Body of pancreas (tissue), 4 donors: ENCODE measurements around the gene BMP6. TPM values are rescaled to one million over a fixed set of nuclear protein-coding genes. Genes with fewer than 3 reads are reported as not detected.
"Not testable (repeated sequence)": the region's sequence is repeated elsewhere in the genome, so short reads cannot be mapped to it uniquely, and the experiment has no call there.

Experiments used
- ATAC-seq: fragments of 150-250 bp; one replicate; pipeline ENCODE4 v1.9.1; 2016
- DNase-seq, 4 donors: peaks; one replicate each; pipeline ENCODE4 v3.0.0-alpha.2; 2019
- H3K27ac ChIP-seq, 4 donors: fragments of 200-600 bp; sonication (generic); 1 replicate in 3 of 4; 2 replicates in 1 of 4; pipeline versions ENCODE4 v1.5.1 to v1.6.1; 2016 to 2019; ENCODE audit warnings: mild to moderate bottlenecking in 1 of 4, mixed read lengths in 1 of 4, moderate library complexity in 1 of 4
- H3K27me3 ChIP-seq, 2 donors: fragments of 200-600 bp; sonication (generic); one replicate each; pipeline ENCODE4 v1.6.0; 2016; ENCODE audit warnings: mild to moderate bottlenecking in 1 of 2
- H3K36me3 ChIP-seq, 2 donors: fragments of 200-600 bp; sonication (generic); replicated peaks in 1 of 2; 2 replicates each; pipeline ENCODE4 v1.5.1; 2016; ENCODE audit warnings: low read depth in 2 of 2; ENCODE audit not compliant: insufficient read depth in 1 of 2
- H3K4me1 ChIP-seq: fragments of 200-600 bp; sonication (generic); one replicate; pipeline ENCODE4 v1.6.0; 2016
- H3K4me3 ChIP-seq, 2 donors: fragments of 200-600 bp; sonication (generic); 1 replicate in 1 of 2; 2 replicates in 1 of 2; pipeline ENCODE4 v1.5.1; 2016 to 2019
- H3K9me3 ChIP-seq, 3 donors: fragments of 200-600 bp; sonication (generic); 1 replicate in 2 of 3; 2 replicates in 1 of 3; pipeline ENCODE4 v1.5.1; 2016
- POLR2A ChIP-seq, 3 donors: fragments of 450-650 bp; IDR thresholded peaks; one replicate each; pipeline ENCODE4 v1.6.1; 2016; ENCODE audit warnings: antibody characterized with exemption in 3 of 3, mild to moderate bottlenecking in 2 of 3
- WGBS, 2 donors: methylation state at CpG; one replicate each; pipeline ENCODE4 v1.1.5; 2017; 5-methylcytosine and 5-hydroxymethylcytosine counted together
- intact Hi-C: fragments of 100-400 bp; cut with DNase I; formaldehyde crosslinking; loops from one replicate; pipeline ENCODE4 v1.15.1; 2023
- total RNA-seq, 2 donors: library from RNA; depleted of rRNA; stranded (reverse); fragments of >200 nt; gene quantifications; one replicate each; pipeline ENCODE4 v1.1.0, GENCODE V29; 2016
- TF ChIP-seq, protein P1 (sequence below), 7 experiments: fragments of 450-650 bp in 4 of 7; fragments of 200-600 bp in 3 of 7; sonication (generic) in 3 of 7; IDR thresholded peaks; one replicate each; pipeline ENCODE4 v1.5.1; 2016 to 2019; ENCODE audit warnings: antibody characterized with exemption in 7 of 7

Gene BMP6
- total RNA-seq, 2 donors from 2014 or later, result 1.6 to 1.8 TPM

DNA sequence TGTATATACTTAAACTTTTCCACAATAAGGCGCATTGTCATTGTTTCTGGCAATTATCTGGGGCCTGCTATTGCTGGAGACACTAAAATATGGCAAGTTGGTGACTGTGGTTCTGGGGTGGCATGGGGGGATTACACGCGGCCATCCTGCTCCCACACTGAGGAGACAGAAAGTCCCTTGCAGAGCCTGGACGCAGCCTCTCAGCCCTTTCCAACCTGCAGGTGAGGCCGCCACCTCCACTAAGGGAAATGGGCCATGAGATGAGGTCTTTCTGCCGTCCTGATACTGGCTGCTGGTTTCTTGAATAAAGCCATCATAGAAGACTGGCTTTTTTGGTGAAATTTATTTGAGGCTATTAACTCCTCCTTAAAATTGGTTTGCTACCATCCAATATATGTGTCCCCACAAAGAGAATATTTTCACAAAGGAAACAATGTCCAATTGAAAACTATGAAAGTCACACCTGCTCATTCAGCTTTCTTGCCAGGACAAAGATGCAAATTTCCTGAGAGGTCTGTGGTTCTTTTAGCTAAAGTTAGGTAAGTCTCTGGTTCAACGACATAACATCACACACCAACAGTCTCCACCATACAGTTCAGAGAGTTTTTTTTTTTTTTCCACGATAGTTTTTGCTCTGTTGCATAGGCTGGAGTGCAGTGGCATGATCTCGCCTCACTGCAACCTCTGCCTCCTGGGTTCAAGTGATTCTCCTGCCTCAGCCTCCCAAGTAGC, 171.7 kb downstream of the BMP6 start:
- no peak overlapping the region for H3K4me3 ChIP-seq
- TF ChIP-seq POLR2A (IDR thresholded peaks at IDR 0.05), result no peak
- TF ChIP-seq, protein P1, sequence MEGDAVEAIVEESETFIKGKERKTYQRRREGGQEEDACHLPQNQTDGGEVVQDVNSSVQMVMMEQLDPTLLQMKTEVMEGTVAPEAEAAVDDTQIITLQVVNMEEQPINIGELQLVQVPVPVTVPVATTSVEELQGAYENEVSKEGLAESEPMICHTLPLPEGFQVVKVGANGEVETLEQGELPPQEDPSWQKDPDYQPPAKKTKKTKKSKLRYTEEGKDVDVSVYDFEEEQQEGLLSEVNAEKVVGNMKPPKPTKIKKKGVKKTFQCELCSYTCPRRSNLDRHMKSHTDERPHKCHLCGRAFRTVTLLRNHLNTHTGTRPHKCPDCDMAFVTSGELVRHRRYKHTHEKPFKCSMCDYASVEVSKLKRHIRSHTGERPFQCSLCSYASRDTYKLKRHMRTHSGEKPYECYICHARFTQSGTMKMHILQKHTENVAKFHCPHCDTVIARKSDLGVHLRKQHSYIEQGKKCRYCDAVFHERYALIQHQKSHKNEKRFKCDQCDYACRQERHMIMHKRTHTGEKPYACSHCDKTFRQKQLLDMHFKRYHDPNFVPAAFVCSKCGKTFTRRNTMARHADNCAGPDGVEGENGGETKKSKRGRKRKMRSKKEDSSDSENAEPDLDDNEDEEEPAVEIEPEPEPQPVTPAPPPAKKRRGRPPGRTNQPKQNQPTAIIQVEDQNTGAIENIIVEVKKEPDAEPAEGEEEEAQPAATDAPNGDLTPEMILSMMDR (IDR thresholded peaks at IDR 0.05), result no peak
- no peaks in the 10 kb centered on the region for H3K9me3 ChIP-seq
- no peak for ATAC-seq
- 88 to 90% methylated on average over 9 of the region's 9 CpGs for WGBS, 2 donors
- no peaks in the 10 kb centered on the region for H3K27me3 ChIP-seq
- H3K27ac ChIP-seq, result no peak overlapping the region
- H3K4me1 ChIP-seq, result peaks cover 29% of the 10 kb centered on the region
- intact Hi-C loops, result no loop called here
- H3K36me3 ChIP-seq, result peaks cover 24 to 50% of the 10 kb centered on the region in 2 donors
- no peak for DNase-seq

DNA sequence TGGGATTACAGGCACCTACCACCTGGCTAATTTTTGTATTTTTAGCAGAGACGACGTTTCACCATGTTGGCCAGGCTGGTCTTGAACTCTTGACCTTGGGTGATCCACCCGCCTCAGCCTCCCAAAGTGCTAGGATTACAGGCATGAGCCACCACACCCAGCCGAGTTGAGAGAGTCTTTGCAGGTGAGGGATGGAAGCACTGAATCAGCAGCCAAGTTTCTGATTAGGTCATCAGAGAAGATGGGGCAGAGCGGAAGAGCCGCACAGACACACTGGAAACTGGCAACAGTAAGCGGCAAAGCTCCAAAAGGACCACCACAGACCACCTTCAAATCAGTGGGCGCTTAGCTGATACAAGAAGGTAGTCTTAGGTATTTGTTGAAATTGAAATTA, 172.3 kb downstream of the BMP6 start:
- H3K27ac ChIP-seq, H3K4me3 ChIP-seq, intact Hi-C loops, H3K27me3 ChIP-seq, DNase-seq, H3K9me3 ChIP-seq, ATAC-seq: not testable (repeated sequence)
- 78 to 87% methylated on average over 8 of the region's 8 CpGs for WGBS, 2 donors
- Histone ChIP-seq H3K36me3 (peaks cover 21 to 51% of the 10 kb centered on the region in 2 donors), H3K4me1 (peaks cover 29% of the 10 kb centered on the region)

- Histone ChIP-seq H3K27me3 (no peaks in the 10 kb centered on the region), H3K4me1 (peaks cover 29% of the 10 kb centered on the region), H3K27ac (no peak overlapping the region), H3K9me3 (no peaks in the 10 kb centered on the region), H3K36me3 (peaks cover 10 to 44% of the 10 kb centered on the region in 2 donors), H3K4me3 (no peak overlapping the region)
- ATAC-seq, result peak; percentile 41
- WGBS, 2 donors, result 38 to 40% methylated on average over 5 of the region's 5 CpGs
- intact Hi-C loops, result no loop called here
- no peak for DNase-seq
- no peak for TF ChIP-seq POLR2A (IDR thresholded peaks at IDR 0.05)
- TF ChIP-seq, protein P1 (IDR thresholded peaks at IDR 0.05), result peak in 4 of 7 experiments; percentile 16 to 27 (median 23)
Observed at GRCh38 chr6:7899101-7899888, 173.4 kb downstream of the BMP6 start.

DNA sequence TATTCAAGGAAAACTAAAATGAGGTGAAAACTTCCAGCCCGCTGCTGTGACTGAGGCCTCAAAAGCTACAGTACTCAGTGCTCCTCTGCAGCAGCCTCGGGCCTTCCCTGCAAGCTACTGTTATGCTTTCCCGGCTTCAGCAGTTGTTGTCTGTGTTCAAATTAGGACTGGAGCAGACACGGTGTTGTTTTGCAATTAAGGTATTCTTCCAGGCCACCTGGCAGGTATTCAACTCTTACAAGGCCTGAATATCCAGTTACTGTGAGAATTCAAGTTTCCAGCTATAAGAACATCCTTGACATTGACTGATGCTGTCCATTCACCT, 174.0 kb downstream of the BMP6 start:
- Histone ChIP-seq H3K27me3 (no peaks in the 10 kb centered on the region), H3K36me3 (peaks cover 4 to 40% of the 10 kb centered on the region in 2 donors), H3K4me1 (peaks cover 31% of the 10 kb centered on the region), H3K27ac (no peak overlapping the region), H3K9me3 (no peaks in the 10 kb centered on the region), H3K4me3 (no peak overlapping the region)
- ATAC-seq (no peak), DNase-seq (no peak)
- TF ChIP-seq, protein P1 (IDR thresholded peaks at IDR 0.05), result no peak
- no peak for TF ChIP-seq POLR2A (IDR thresholded peaks at IDR 0.05)
- 52 to 66% methylated on average over 4 of the region's 4 CpGs for WGBS, 2 donors
- intact Hi-C loops, result no loop called here

- Histone ChIP-seq H3K4me1 (peaks cover 38% of the 10 kb centered on the region), H3K27ac (no peak overlapping the region), H3K9me3 (no peaks in the 10 kb centered on the region), H3K27me3 (no peaks in the 10 kb centered on the region), H3K4me3 (no peak overlapping the region), H3K36me3 (peaks cover 0 to 33% of the 10 kb centered on the region in 2 donors)
- ATAC-seq (no peak), DNase-seq (no peak)
- 69 to 78% methylated on average over 2 of the region's 2 CpGs for WGBS, 2 donors
- intact Hi-C loops, result no loop called here
- TF ChIP-seq, protein P1 (IDR thresholded peaks at IDR 0.05), result no peak
- TF ChIP-seq POLR2A (IDR thresholded peaks at IDR 0.05), result no peak
Observed at GRCh38 chr6:7900621-7901020, 174.7 kb downstream of the BMP6 start.
